ENCODE results near the gene POLR1A.

- no peak for TF ChIP-seq CTCF (IDR thresholded peaks at IDR 0.05)
- no peak for TF ChIP-seq ZNF317 (CRISPR knock-in tag; IDR thresholded peaks at IDR 0.05; ENCODE audit: borderline replicate concordance, low read depth)
- no peak for TF ChIP-seq MAX (CRISPR knock-in tag; IDR thresholded peaks at IDR 0.05)
- TF ChIP-seq ZBTB21 (CRISPR knock-in tag; IDR thresholded peaks at IDR 0.05; ENCODE audit: borderline replicate concordance): no peak
- TF ChIP-seq ESRRA (CRISPR knock-in tag; IDR thresholded peaks at IDR 0.05; ENCODE audit: borderline replicate concordance): no peak
- TF ChIP-seq JAZF1 (CRISPR knock-in tag; IDR thresholded peaks at IDR 0.05): no peak
- TF ChIP-seq ATF2 (CRISPR knock-in tag; IDR thresholded peaks at IDR 0.05; ENCODE audit: borderline replicate concordance, low read depth): no peak
These were observed 35.8 kb downstream of the POLR1A start for GRCh38 chr2:86069783-86070339.
